ENCODE data around the gene GCK. TPM values are rescaled to one million over a fixed set of nuclear protein-coding genes. Genes with fewer than 3 reads are reported as not detected.

The GCK gene
- total RNA-seq, 1 experiment from 2014 or later, result not detected

DNA sequence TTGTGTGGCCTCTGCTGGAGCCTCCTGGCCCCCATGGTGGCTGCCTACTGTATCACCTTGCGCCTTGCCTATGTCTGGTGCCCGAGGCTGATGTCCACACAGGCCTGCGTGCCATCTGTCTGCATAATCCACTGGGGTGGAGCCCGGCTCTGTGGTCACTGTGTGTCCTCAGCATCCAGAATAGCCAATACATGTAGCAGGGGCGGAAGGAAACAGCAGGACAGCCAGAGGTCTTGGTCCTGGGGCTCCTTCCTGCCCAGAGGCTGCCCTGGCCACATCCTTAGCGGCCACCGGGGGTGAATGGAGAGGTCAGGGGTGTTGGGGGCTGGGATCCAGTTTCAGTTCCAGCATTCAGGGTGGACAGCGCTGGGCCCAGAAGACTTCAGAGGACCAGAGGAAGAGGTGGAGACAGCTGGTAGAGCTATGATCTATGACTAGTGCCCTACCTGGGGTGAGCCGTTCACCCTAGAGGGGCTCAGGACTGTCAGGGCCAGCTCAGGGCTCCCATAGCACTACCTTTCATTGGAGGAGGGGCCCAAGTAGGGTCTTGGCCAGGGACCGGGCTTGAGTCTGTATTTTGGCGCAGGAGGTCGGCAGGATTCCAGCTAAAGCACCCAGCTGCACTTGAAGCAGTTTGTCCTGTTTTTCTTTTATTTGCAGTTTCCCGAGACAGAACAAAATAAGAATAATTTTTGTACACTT is 27.4 kb upstream of the GCK start:
- no peak for ATAC-seq

DNA sequence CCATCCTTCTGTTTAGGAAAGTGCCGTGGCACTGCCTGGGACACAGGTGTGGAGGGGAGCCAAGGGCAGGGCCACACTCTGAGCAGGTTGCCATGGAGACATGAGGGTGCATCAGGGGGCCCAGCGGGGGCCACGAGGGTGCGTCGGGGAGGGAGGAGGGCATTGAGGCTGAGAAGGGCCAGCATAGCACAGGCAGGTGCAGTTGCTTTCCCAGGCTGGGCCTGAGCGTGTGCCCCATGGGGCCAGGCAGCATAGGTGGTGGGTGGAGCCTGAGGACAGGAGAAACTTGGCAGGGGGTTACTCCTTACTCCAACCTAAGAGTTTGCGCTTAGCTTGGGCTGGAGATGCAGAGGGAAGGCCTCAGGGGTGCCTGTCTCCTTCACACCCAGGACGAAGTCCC is 26.8 kb upstream of the GCK start:
- POLR2A ChIA-PET (ENCODE audit: unreplicated experiment), result no interaction called here
- Histone ChIP-seq H4K20me1 (ENCODE audit: low read length) (no peaks in the 10 kb centered on the region), H3K9me2 (replicated peaks; ENCODE audit: low read length) (no peaks in the 10 kb centered on the region), H3F3A (ENCODE audit: low read length, unreplicated experiment) (no peaks in the 10 kb centered on the region), H3K79me2 (ENCODE audit: low read length) (no peaks in the 10 kb centered on the region), H3K4me3 (ENCODE audit: low read length) (no peak overlapping the region), H3K27me3 (ENCODE audit: low read length) (no peaks in the 10 kb centered on the region), H3K36me3 (ENCODE audit: low read depth, low read length) (peaks cover under 1% of the 10 kb centered on the region; the same call in 1 of the 2 replicates), H2AFZ (ENCODE audit: low read length) (no peak overlapping the region), H3K4me2 (ENCODE audit: low read length) (no peak overlapping the region), H3K4me1 (ENCODE audit: insufficient read depth, low read length) (no peaks in the 10 kb centered on the region), H3K9ac (ENCODE audit: low read length) (no peak overlapping the region), H3K27ac (ENCODE audit: low read length) (no peak overlapping the region), H3K9me3 (ENCODE audit: low read length) (no peaks in the 10 kb centered on the region)
- DNase-seq, result no peak
- no TSS peak for BruUV-seq (replicated peaks)
- ATAC-seq, result no peak
- intact Hi-C loops (cut with micrococcal nuclease), result no loop called here
- CTCF ChIA-PET, result no interaction called here
- no peak for TF ChIP-seq EZH2 (IDR thresholded peaks at IDR 0.05; ENCODE audit: low read length, unreplicated experiment)
- TF ChIP-seq EZH2phosphoT487 (IDR thresholded peaks at IDR 0.05; ENCODE audit: borderline replicate concordance, low read length), result no peak
- TF ChIP-seq, protein P1, sequence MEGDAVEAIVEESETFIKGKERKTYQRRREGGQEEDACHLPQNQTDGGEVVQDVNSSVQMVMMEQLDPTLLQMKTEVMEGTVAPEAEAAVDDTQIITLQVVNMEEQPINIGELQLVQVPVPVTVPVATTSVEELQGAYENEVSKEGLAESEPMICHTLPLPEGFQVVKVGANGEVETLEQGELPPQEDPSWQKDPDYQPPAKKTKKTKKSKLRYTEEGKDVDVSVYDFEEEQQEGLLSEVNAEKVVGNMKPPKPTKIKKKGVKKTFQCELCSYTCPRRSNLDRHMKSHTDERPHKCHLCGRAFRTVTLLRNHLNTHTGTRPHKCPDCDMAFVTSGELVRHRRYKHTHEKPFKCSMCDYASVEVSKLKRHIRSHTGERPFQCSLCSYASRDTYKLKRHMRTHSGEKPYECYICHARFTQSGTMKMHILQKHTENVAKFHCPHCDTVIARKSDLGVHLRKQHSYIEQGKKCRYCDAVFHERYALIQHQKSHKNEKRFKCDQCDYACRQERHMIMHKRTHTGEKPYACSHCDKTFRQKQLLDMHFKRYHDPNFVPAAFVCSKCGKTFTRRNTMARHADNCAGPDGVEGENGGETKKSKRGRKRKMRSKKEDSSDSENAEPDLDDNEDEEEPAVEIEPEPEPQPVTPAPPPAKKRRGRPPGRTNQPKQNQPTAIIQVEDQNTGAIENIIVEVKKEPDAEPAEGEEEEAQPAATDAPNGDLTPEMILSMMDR (conservative IDR thresholded peaks at IDR 0.05; ENCODE audit: low read depth, low read length), result no peak

More for the DNA sequence above, 27.4 kb upstream of the GCK start:
- Histone ChIP-seq H2AFZ (ENCODE audit: low read length) (no peak overlapping the region), H3K79me2 (ENCODE audit: low read length) (no peaks in the 10 kb centered on the region), H3K9me3 (ENCODE audit: low read length) (no peaks in the 10 kb centered on the region), H3K27ac (ENCODE audit: low read length) (no peak overlapping the region), H3K9ac (ENCODE audit: low read length) (no peak overlapping the region), H3K36me3 (ENCODE audit: low read depth, low read length) (no peaks in the 10 kb centered on the region; the same call in 1 of the 2 replicates), H4K20me1 (ENCODE audit: low read length) (no peaks in the 10 kb centered on the region), H3K27me3 (ENCODE audit: low read length) (no peaks in the 10 kb centered on the region), H3F3A (ENCODE audit: low read length, unreplicated experiment) (no peaks in the 10 kb centered on the region), H3K4me2 (ENCODE audit: low read length) (no peak overlapping the region), H3K4me1 (ENCODE audit: insufficient read depth, low read length) (no peaks in the 10 kb centered on the region), H3K4me3 (ENCODE audit: low read length) (no peak overlapping the region), H3K9me2 (replicated peaks; ENCODE audit: low read length) (no peaks in the 10 kb centered on the region)
- CTCF ChIA-PET, result interaction anchor here (0.7 kb wide), 1 partner anchor 136 kb away, joined by 3 read pairs; no protein-coding TSS in a partner anchor
- POLR2A ChIA-PET (ENCODE audit: unreplicated experiment), result no interaction called here
- no TSS peak for BruUV-seq (replicated peaks)
- TF ChIP-seq, protein P1 (conservative IDR thresholded peaks at IDR 0.05; ENCODE audit: low read depth, low read length), result no peak
- TF ChIP-seq EZH2phosphoT487 (IDR thresholded peaks at IDR 0.05; ENCODE audit: borderline replicate concordance, low read length), result no peak
- DNase-seq, result no peak
- intact Hi-C loops (cut with micrococcal nuclease), result no loop called here

DNA sequence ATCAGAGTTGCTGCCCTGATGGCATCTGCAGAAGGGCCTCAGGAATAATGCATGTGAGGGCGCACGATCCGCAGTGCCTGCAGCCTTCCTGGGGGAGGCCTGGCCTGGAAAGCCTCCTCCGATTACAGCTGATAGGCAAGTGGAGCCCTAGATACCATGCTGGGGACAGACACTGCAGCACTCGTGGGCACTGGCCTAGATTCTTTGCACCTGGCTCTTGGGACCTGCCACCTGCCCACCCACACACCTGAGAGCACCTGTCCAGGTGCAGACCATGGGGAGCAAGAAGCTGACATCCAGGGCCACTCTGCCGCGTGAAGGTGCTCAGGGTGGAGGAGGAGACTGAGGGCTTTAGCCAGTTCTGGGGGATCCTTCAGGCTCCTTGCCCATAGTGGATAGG is 26.3 kb upstream of the GCK start:
- Histone ChIP-seq H3K27me3 (ENCODE audit: low read length) (no peaks in the 10 kb centered on the region), H3K79me2 (ENCODE audit: low read length) (no peaks in the 10 kb centered on the region), H3K4me3 (ENCODE audit: low read length) (no peak overlapping the region), H3K36me3 (ENCODE audit: low read depth, low read length) (peaks cover 5% of the 10 kb centered on the region; the same call in 1 of the 2 replicates), H3K9me2 (replicated peaks; ENCODE audit: low read length) (no peaks in the 10 kb centered on the region), H3K4me2 (ENCODE audit: low read length) (no peak overlapping the region), H3K9me3 (ENCODE audit: low read length) (no peaks in the 10 kb centered on the region), H3K9ac (ENCODE audit: low read length) (no peak overlapping the region), H4K20me1 (ENCODE audit: low read length) (no peaks in the 10 kb centered on the region), H3K27ac (ENCODE audit: low read length) (no peak overlapping the region), H3F3A (ENCODE audit: low read length, unreplicated experiment) (no peaks in the 10 kb centered on the region), H2AFZ (ENCODE audit: low read length) (no peak overlapping the region), H3K4me1 (ENCODE audit: insufficient read depth, low read length) (no peaks in the 10 kb centered on the region)
- DNase-seq (no peak), ATAC-seq (no peak)
- no TSS peak for BruUV-seq (replicated peaks)
- ChIA-PET CTCF (no interaction called here), POLR2A (ENCODE audit: unreplicated experiment) (no interaction called here)
- TF ChIP-seq EZH2 (IDR thresholded peaks at IDR 0.05; ENCODE audit: low read length, unreplicated experiment) (no peak), EZH2phosphoT487 (IDR thresholded peaks at IDR 0.05; ENCODE audit: borderline replicate concordance, low read length) (no peak)
- TF ChIP-seq, protein P1 (conservative IDR thresholded peaks at IDR 0.05; ENCODE audit: low read depth, low read length), result no peak
- intact Hi-C loops (cut with micrococcal nuclease), result no loop called here
